ENCODE measurements around the gene MPPED2.

GRCh38 chr11:30478923-30479322, 107.2 kb downstream of the MPPED2 start:
- TF ChIP-seq YY1 (IDR thresholded peaks at IDR 0.05; ENCODE audit: insufficient read depth, insufficient read length), result no peak
- no peak for TF ChIP-seq SUZ12 (IDR thresholded peaks at IDR 0.05; ENCODE audit: extremely low read depth, insufficient read depth, insufficient read length)
- TF ChIP-seq ZNF274 (IDR thresholded peaks at IDR 0.05; ENCODE audit: low read depth, low read length), result no peak
